GM10847 (cell line): Measurements from ENCODE around the gene TXNDC17.

Experiments used
- POLR2A ChIP-seq: IDR thresholded peaks from 2 replicates; pipeline ENCODE4 v1.6.1; 2011; ENCODE audit not compliant: insufficient read length; ENCODE audit errors: extremely low read depth

TXNDC17 gene

DNA sequence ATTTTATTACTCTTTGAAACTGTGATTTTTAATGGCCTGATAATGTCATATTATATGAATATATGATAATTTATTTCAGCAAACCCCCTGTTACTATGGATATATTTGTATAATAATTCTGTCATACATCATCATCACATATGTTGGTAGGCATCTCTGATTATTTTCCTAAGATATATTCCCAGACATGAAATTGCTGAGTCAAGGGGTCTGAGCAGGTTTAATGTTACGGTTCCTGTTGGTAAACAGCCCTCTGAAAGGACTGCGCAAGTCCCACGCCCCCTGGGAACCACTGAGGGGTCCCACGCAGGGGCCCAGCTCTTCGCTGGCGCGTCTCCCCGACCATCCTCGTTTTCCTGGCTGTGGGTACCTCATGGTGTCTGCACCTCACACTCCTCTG, 48.1 kb downstream of the TXNDC17 start:
- no peak for TF ChIP-seq POLR2A

DNA sequence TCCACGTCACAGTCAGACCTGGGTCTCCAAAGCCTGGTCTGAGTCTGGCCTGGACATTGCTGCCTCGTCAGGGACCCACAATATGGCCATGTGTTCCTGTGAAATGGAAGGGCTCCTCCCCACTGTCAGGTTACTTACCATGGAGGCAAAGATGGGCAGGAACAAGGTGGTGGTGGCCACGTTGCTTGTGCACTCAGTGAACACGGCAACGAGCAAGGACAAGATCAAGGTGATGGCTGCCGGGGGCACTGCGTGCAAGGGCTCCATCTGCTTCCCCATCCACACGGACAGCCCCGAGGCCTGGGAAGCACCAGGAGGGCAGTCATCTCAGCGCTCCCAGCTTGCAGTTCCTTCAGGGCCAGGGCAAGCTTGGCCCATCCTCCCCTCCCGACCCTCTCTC, 49.8 kb downstream of the TXNDC17 start:
- TF ChIP-seq POLR2A: no peak

DNA sequence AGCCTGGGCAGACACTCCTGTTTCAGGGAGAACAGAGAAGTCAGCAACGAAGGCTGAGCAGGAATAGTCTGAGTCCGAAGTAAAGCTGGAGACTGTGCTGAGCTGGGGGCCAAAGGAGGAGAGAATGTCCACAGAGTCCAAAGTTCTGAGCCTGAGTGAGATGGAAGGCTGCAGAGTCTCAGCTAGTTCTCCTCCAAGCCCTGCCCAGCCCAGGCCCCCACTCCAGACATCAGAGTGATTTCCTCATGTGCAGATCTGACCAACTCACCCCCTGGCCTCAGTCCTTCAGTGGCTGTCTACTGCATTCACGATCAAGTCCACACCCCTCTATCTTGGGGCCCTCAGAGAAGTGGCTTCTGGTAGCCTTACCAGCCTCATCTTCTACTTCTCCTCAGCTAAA, 50.7 kb downstream of the TXNDC17 start:
- no peak for TF ChIP-seq POLR2A
